Endometrial microvascular endothelial cells (primary cell): ENCODE results near the gene PTPRCAP. TPM values are rescaled to one million over a fixed set of nuclear protein-coding genes. Genes with fewer than 3 reads are reported as not detected.

Experiments
- in situ Hi-C: cut with HindIII; loops from 2 replicates; pipeline ENCODE4 v1.10.0; 2017; ENCODE audit warnings: low sequenced_read_pairs, low pct_unique_long_range_greater_than_20kb; ENCODE audit errors: inconsistent ontology term
- total RNA-seq: library from RNA; depleted of rRNA; stranded (reverse); fragments of >200 nt; gene quantifications from one replicate; pipeline ENCODE4 v1.2.3, GENCODE V29; 2015; ENCODE audit errors: inconsistent ontology term

The PTPRCAP gene
- total RNA-seq, 1 donor from 2014 or later, result not detected

GRCh38 chr11:67448220-67448609 lies 10.7 kb upstream of the PTPRCAP start:
- in situ Hi-C loops, result no loop called here

- in situ Hi-C loops, result no loop called here
These were observed 8.0 kb upstream of the PTPRCAP start for GRCh38 chr11:67445515-67445914.

GRCh38 chr11:67442504-67443404 lies 5.3 kb upstream of the PTPRCAP start:
- in situ Hi-C loops, result no loop called here

GRCh38 chr11:67441731-67442351 lies 4.4 kb upstream of the PTPRCAP start:
- in situ Hi-C loops, result no loop called here

GRCh38 chr11:67441098-67441563 lies 3.6 kb upstream of the PTPRCAP start:
- in situ Hi-C loops, result no loop called here

- in situ Hi-C loops, result no loop called here
These were observed 3.0 kb upstream of the PTPRCAP start for GRCh38 chr11:67440229-67441097.

- in situ Hi-C loops, result no loop called here
These were observed 2.1 kb upstream of the PTPRCAP start for GRCh38 chr11:67439321-67440228.

- in situ Hi-C loops, result no loop called here
These were observed 848 bp upstream of the PTPRCAP start for GRCh38 chr11:67438158-67438902.

GRCh38 chr11:67437809-67438157 lies 301 bp upstream of the PTPRCAP start:
- in situ Hi-C loops, result no loop called here

- in situ Hi-C loops, result no loop called here
These were observed 912 bp downstream of the PTPRCAP start for GRCh38 chr11:67436459-67437081.

- in situ Hi-C loops, result no loop called here
These were observed 1.6 kb downstream of the PTPRCAP start for GRCh38 chr11:67435727-67436458.

- in situ Hi-C loops, result no loop called here
These were observed 2.3 kb downstream of the PTPRCAP start for GRCh38 chr11:67435031-67435726.

- in situ Hi-C loops, result no loop called here
These were observed 3.0 kb downstream of the PTPRCAP start for GRCh38 chr11:67434395-67434881.

GRCh38 chr11:67433536-67434394 lies 3.7 kb downstream of the PTPRCAP start:
- in situ Hi-C loops, result no loop called here

GRCh38 chr11:67432655-67433349 lies 4.7 kb downstream of the PTPRCAP start:
- in situ Hi-C loops, result no loop called here
